Endothelial cell (in vitro differentiated cells): Measurements from ENCODE around the gene TMEM154. TPM values are rescaled to one million over a fixed set of nuclear protein-coding genes. Genes with fewer than 3 reads are reported as not detected.

ENCODE experiments used
- DNase-seq: peaks from one replicate; pipeline ENCODE4 v3.0.0; 2021; ENCODE audit warnings: low spot score
- H3K27ac Mint-ChIP-seq: one replicate; pipeline ENCODE4 v1.8.0; 2021; ENCODE audit warnings: mixed read lengths, inconsistent platforms; ENCODE audit not compliant: unreplicated experiment
- H3K27me3 Mint-ChIP-seq: one replicate; pipeline ENCODE4 v1.8.0; 2021; ENCODE audit warnings: mild to moderate bottlenecking, moderate library complexity, mixed read lengths, inconsistent platforms; ENCODE audit not compliant: unreplicated experiment
- H3K36me3 Mint-ChIP-seq: one replicate; pipeline ENCODE4 v1.8.0; 2021; ENCODE audit warnings: mild to moderate bottlenecking, low read depth, mixed read lengths, inconsistent platforms; ENCODE audit not compliant: unreplicated experiment
- H3K4me1 Mint-ChIP-seq: one replicate; pipeline ENCODE4 v1.8.0; 2021; ENCODE audit warnings: mild to moderate bottlenecking, mixed read lengths, inconsistent platforms; ENCODE audit not compliant: unreplicated experiment
- H3K4me3 Mint-ChIP-seq: one replicate; pipeline ENCODE4 v1.8.0; 2021; ENCODE audit warnings: mild to moderate bottlenecking, mixed read lengths, inconsistent platforms; ENCODE audit not compliant: unreplicated experiment
- H3K9me3 Mint-ChIP-seq: one replicate; pipeline ENCODE4 v1.8.0; 2021; ENCODE audit warnings: mixed read lengths, inconsistent platforms; ENCODE audit not compliant: unreplicated experiment
- CTCF ChIP-seq: fragments of 200-600 bp; sonication (generic); IDR thresholded peaks from one replicate; pipeline ENCODE4 v1.5.0; 2021; ENCODE audit warnings: antibody characterized with exemption; ENCODE audit not compliant: unreplicated experiment
- total RNA-seq: library from RNA; stranded (reverse); fragmentation: NEBNext Ultra II Directional; extraction: Animal tissue kit (Norgen Biotek cat#: 25700); gene quantifications from one replicate; pipeline ENCODE4 v1.2.1, GENCODE V29; 2021; ENCODE audit not compliant: unreplicated experiment

Gene TMEM154
- total RNA-seq, 1 donor from 2014 or later = 6.7 TPM

- Mint-ChIP-seq H3K27me3 (peaks cover 2% of the 10 kb centered on the region), H3K9me3 (no peaks in the 10 kb centered on the region), H3K36me3 (no peaks in the 10 kb centered on the region), H3K4me1 (peaks cover 10% of the 10 kb centered on the region), H3K4me3 (no peak overlapping the region), H3K27ac (no peak overlapping the region)
- no peak for TF ChIP-seq CTCF
- DNase-seq = no peak
These were observed 7.3 kb downstream of the TMEM154 start for GRCh38 chr4:152672206-152673092.

GRCh38 chr4:152668338-152668964 is 11.3 kb downstream of the TMEM154 start:
- peaks cover 6% of the 10 kb centered on the region for H3K4me1 Mint-ChIP-seq
- no peaks in the 10 kb centered on the region for H3K36me3 Mint-ChIP-seq
- H3K4me3 Mint-ChIP-seq = no peak overlapping the region
- H3K9me3 Mint-ChIP-seq = no peaks in the 10 kb centered on the region
- no peak for TF ChIP-seq CTCF
- no peak for DNase-seq
- H3K27ac Mint-ChIP-seq = peak overlapping the region; percentile 9
- no peaks in the 10 kb centered on the region for H3K27me3 Mint-ChIP-seq

GRCh38 chr4:152667781-152668180 is 12.0 kb downstream of the TMEM154 start:
- no peaks in the 10 kb centered on the region for H3K36me3 Mint-ChIP-seq
- no peak for TF ChIP-seq CTCF
- no peak overlapping the region for H3K27ac Mint-ChIP-seq
- H3K4me3 Mint-ChIP-seq = no peak overlapping the region
- peaks cover 6% of the 10 kb centered on the region for H3K4me1 Mint-ChIP-seq
- no peak for DNase-seq
- no peaks in the 10 kb centered on the region for H3K9me3 Mint-ChIP-seq
- H3K27me3 Mint-ChIP-seq = no peaks in the 10 kb centered on the region

- no peaks in the 10 kb centered on the region for H3K36me3 Mint-ChIP-seq
- no peak overlapping the region for H3K27ac Mint-ChIP-seq
- TF ChIP-seq CTCF = no peak
- no peaks in the 10 kb centered on the region for H3K27me3 Mint-ChIP-seq
- no peaks in the 10 kb centered on the region for H3K9me3 Mint-ChIP-seq
- no peak for DNase-seq
- H3K4me3 Mint-ChIP-seq = no peak overlapping the region
- H3K4me1 Mint-ChIP-seq = peaks cover 6% of the 10 kb centered on the region
These were observed 12.9 kb downstream of the TMEM154 start for GRCh38 chr4:152666946-152667345.
